Activated gamma-delta T cell treated with anti-CD3 and anti-CD28 coated beads, Interleukin-2, amount 50 U/mL, for 16 hours (primary cell): ENCODE data around the gene ALCAM.

Experiments used
- DNase-seq: peaks from one replicate; pipeline ENCODE4 v3.0.0-alpha.2; 2020; ENCODE audit warnings: low read depth

The ALCAM gene

GRCh38 chr3:105366326-105367062, at the start of gene ALCAM:
TSS of gene ALCAM (plus strand) at chr3:105366909.
- peak; percentile 57 for DNase-seq

- DNase-seq: no peak
Measured at GRCh38 chr3:105317841-105318240, 48.9 kb upstream of the ALCAM start.

GRCh38 chr3:105322570-105323273, 44.0 kb upstream of the ALCAM start:
- DNase-seq: no peak

- DNase-seq: no peak
Measured at GRCh38 chr3:105323274-105323599, 43.5 kb upstream of the ALCAM start.

GRCh38 chr3:105324951-105325350, 41.8 kb upstream of the ALCAM start:
- no peak for DNase-seq

GRCh38 chr3:105327662-105328337, 38.9 kb upstream of the ALCAM start:
- DNase-seq: no peak

- DNase-seq: no peak
Measured at GRCh38 chr3:105328338-105328730, 38.4 kb upstream of the ALCAM start.

- no peak for DNase-seq
Measured at GRCh38 chr3:105332961-105333360, 33.7 kb upstream of the ALCAM start.

- no peak for DNase-seq
Measured at GRCh38 chr3:105334138-105334882, 32.4 kb upstream of the ALCAM start.

GRCh38 chr3:105339946-105340345, 26.8 kb upstream of the ALCAM start:
- DNase-seq: no peak

- DNase-seq: no peak
Measured at GRCh38 chr3:105343991-105344390, 22.7 kb upstream of the ALCAM start.

- DNase-seq: no peak
Measured at GRCh38 chr3:105345156-105345555, 21.6 kb upstream of the ALCAM start.

- no peak for DNase-seq
Measured at GRCh38 chr3:105347625-105348302, 18.9 kb upstream of the ALCAM start.

GRCh38 chr3:105348307-105348706, 18.4 kb upstream of the ALCAM start:
- DNase-seq: no peak

- DNase-seq: no peak
Measured at GRCh38 chr3:105349684-105350387, 16.9 kb upstream of the ALCAM start.

GRCh38 chr3:105351821-105352220, 14.9 kb upstream of the ALCAM start:
- DNase-seq: no peak

GRCh38 chr3:105352976-105353375, 13.7 kb upstream of the ALCAM start:
- DNase-seq: no peak

- no peak for DNase-seq
Measured at GRCh38 chr3:105353485-105354161, 13.1 kb upstream of the ALCAM start.

GRCh38 chr3:105354429-105354828, 12.3 kb upstream of the ALCAM start:
- no peak for DNase-seq

- DNase-seq: no peak
Measured at GRCh38 chr3:105355408-105356061, 11.2 kb upstream of the ALCAM start.
